ENCODE results near the gene MAD2L1BP. TPM values are rescaled to one million over a fixed set of nuclear protein-coding genes. Genes with fewer than 3 reads are reported as not detected.
A peak's percentile ranks its signal among the peaks of the same experiment; 100 is the strongest.

MAD2L1BP gene
- total and polyA plus RNA-seq, 2 of the 13 experiments (the other 11 are each of a cell fraction or from before 2014, with no cell fraction given) = 54.2 to 55.5 TPM

- TF ChIP-seq MXD4 (CRISPR knock-in tag; IDR thresholded peaks at IDR 0.05) (peak; percentile 90), HDAC6 (IDR thresholded peaks at IDR 0.05; ENCODE audit: low read depth, low read length) (no peak), MTA3 (CRISPR knock-in tag; IDR thresholded peaks at IDR 0.05) (no peak), KLF12 (CRISPR knock-in tag; IDR thresholded peaks at IDR 0.05; ENCODE audit: borderline replicate concordance) (peak; percentile 72), NR3C1 (CRISPR knock-in tag; IDR thresholded peaks at IDR 0.05) (no peak), FOXO1 (CRISPR knock-in tag; IDR thresholded peaks at IDR 0.05) (peak; percentile 8; the same call in 1 of the 2 replicates), SIX4 (CRISPR knock-in tag; IDR thresholded peaks at IDR 0.05) (no peak; the same call in 1 of the 2 replicates), EZH2 (conservative IDR thresholded peaks at IDR 0.05; ENCODE audit: low read depth, low read length) (no peak), TBX2 (CRISPR knock-in tag; IDR thresholded peaks at IDR 0.05; ENCODE audit: borderline replicate concordance) (peak; percentile 88; the same call in 1 of the 2 replicates), HDAC1 (CRISPR knock-in tag; IDR thresholded peaks at IDR 0.05) (peak; percentile 83; the same call in 1 of the 2 replicates), ZBTB37 (CRISPR knock-in tag; IDR thresholded peaks at IDR 0.05) (peak; percentile 86; the same call in 1 of the 2 replicates), ZSCAN9 (CRISPR knock-in tag; IDR thresholded peaks at IDR 0.05; ENCODE audit: borderline replicate concordance) (peak; percentile 82), ZNF335 (CRISPR knock-in tag; IDR thresholded peaks at IDR 0.05) (0 out of 2 replicates have a peak, but pooled peaks have one; percentile 71), HOXA5 (CRISPR knock-in tag; IDR thresholded peaks at IDR 0.05) (peak; percentile 58; the same call in 1 of the 2 replicates), ZNF550 (CRISPR knock-in tag; IDR thresholded peaks at IDR 0.05; ENCODE audit: borderline replicate concordance) (peak; percentile 76; the same call in 1 of the 2 replicates), PRPF4 (IDR thresholded peaks at IDR 0.05; ENCODE audit: low read depth, low read length, poor library complexity, severe bottlenecking) (no peak), ZNF30 (CRISPR knock-in tag; IDR thresholded peaks at IDR 0.05) (no peak), ZNF234 (CRISPR knock-in tag; conservative IDR thresholded peaks at IDR 0.05) (no peak), ZNF383 (CRISPR knock-in tag; IDR thresholded peaks at IDR 0.05; ENCODE audit: borderline replicate concordance) (no peak), CEBPG (CRISPR knock-in tag; IDR thresholded peaks at IDR 0.05) (peak; percentile 45), SRF (IDR thresholded peaks at IDR 0.05; ENCODE audit: low read depth, low read length) (no peak)
- TF ChIP-seq, protein P1, sequence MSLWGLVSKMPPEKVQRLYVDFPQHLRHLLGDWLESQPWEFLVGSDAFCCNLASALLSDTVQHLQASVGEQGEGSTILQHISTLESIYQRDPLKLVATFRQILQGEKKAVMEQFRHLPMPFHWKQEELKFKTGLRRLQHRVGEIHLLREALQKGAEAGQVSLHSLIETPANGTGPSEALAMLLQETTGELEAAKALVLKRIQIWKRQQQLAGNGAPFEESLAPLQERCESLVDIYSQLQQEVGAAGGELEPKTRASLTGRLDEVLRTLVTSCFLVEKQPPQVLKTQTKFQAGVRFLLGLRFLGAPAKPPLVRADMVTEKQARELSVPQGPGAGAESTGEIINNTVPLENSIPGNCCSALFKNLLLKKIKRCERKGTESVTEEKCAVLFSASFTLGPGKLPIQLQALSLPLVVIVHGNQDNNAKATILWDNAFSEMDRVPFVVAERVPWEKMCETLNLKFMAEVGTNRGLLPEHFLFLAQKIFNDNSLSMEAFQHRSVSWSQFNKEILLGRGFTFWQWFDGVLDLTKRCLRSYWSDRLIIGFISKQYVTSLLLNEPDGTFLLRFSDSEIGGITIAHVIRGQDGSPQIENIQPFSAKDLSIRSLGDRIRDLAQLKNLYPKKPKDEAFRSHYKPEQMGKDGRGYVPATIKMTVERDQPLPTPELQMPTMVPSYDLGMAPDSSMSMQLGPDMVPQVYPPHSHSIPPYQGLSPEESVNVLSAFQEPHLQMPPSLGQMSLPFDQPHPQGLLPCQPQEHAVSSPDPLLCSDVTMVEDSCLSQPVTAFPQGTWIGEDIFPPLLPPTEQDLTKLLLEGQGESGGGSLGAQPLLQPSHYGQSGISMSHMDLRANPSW (CRISPR knock-in tag; IDR thresholded peaks at IDR 0.05; ENCODE audit: borderline replicate concordance) = peak; percentile 75; the same call in 1 of the 2 replicates
- TF ChIP-seq, protein P2, sequence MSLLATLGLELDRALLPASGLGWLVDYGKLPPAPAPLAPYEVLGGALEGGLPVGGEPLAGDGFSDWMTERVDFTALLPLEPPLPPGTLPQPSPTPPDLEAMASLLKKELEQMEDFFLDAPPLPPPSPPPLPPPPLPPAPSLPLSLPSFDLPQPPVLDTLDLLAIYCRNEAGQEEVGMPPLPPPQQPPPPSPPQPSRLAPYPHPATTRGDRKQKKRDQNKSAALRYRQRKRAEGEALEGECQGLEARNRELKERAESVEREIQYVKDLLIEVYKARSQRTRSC (CRISPR knock-in tag; IDR thresholded peaks at IDR 0.05; ENCODE audit: low read depth) = no peak; the same call in 1 of the 2 replicates
- TF ChIP-seq, protein P3, sequence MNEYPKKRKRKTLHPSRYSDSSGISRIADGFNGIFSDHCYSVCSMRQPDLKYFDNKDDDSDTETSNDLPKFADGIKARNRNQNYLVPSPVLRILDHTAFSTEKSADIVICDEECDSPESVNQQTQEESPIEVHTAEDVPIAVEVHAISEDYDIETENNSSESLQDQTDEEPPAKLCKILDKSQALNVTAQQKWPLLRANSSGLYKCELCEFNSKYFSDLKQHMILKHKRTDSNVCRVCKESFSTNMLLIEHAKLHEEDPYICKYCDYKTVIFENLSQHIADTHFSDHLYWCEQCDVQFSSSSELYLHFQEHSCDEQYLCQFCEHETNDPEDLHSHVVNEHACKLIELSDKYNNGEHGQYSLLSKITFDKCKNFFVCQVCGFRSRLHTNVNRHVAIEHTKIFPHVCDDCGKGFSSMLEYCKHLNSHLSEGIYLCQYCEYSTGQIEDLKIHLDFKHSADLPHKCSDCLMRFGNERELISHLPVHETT (CRISPR knock-in tag; conservative IDR thresholded peaks at IDR 0.05) = peak; percentile 89
These were observed at the start of gene MAD2L1BP (continued) for GRCh38 chr6:43635387-43636307.
